CD4-positive, alpha-beta T cell (primary cell): ENCODE results near the gene CNGA3. TPM values are rescaled to one million over a fixed set of nuclear protein-coding genes. Genes with fewer than 3 reads are reported as not detected.

Experiments used
- ATAC-seq: fragments of 200-7000 bp; cut with Tn5 transposase; one replicate; pipeline ENCODE4 v1.10.0; 2022; ENCODE audit warnings: mild to moderate bottlenecking; ENCODE audit not compliant: poor library complexity
- CTCF ChIA-PET: fragments of 350-600 bp; sonication (Branson Sonifier 250); formaldehyde crosslinking; loops from one replicate; lab custom pipeline; 2021; ENCODE audit warnings: antibody characterized with exemption, inconsistent platforms; lab: Charles Lee
- POLR2A ChIA-PET: fragments of 350-600 bp; sonication (Branson Sonifier 250); formaldehyde crosslinking; loops from one replicate; lab custom pipeline; 2021; ENCODE audit warnings: antibody characterized with exemption, inconsistent platforms; lab: Charles Lee
- DNase-seq, 14 experiments: peaks; one replicate each; pipeline ENCODE4 v3.0.0-alpha.2; 2013 to 2020; ENCODE audit warnings: mixed read lengths in 2 of 14
- H3K27ac ChIP-seq, 2 donors: one replicate each; pipeline versions ENCODE4 v1.5.1 to v1.7.0; 2013; ENCODE audit warnings: low read length in 2 of 2, low read depth in 1 of 2, mild to moderate bottlenecking in 1 of 2
- H3K27me3 ChIP-seq, 2 experiments: 1 replicate in 1 of 2; 2 replicates in 1 of 2; pipeline versions ENCODE4 v1.6.1 to v1.7.0; 2013; ENCODE audit warnings: low read length in 2 of 2, control low read depth in 1 of 2, mild to moderate bottlenecking in 1 of 2, moderate library complexity in 1 of 2; ENCODE audit not compliant: insufficient read depth in 2 of 2, control insufficient read depth in 1 of 2
- H3K36me3 ChIP-seq: one replicate; pipeline ENCODE4 v1.6.1; 2013; ENCODE audit warnings: low read length, control low read depth; ENCODE audit not compliant: insufficient read depth
- H3K4me1 ChIP-seq: one replicate; pipeline ENCODE4 v1.6.1; 2013; ENCODE audit warnings: low read length, control low read depth; ENCODE audit not compliant: insufficient read depth
- H3K4me3 ChIP-seq: one replicate; pipeline ENCODE4 v1.5.1; 2013; ENCODE audit warnings: mild to moderate bottlenecking, low read length, moderate library complexity
- H3K9me3 ChIP-seq, 2 experiments: 1 replicate in 1 of 2; 2 replicates in 1 of 2; pipeline versions ENCODE4 v1.6.1 to v1.7.0; 2013; ENCODE audit warnings: low read length in 2 of 2, mild to moderate bottlenecking in 2 of 2, control low read depth in 1 of 2, moderate library complexity in 1 of 2; ENCODE audit not compliant: control insufficient read depth in 1 of 2, insufficient read depth in 1 of 2
- H3K27ac Mint-ChIP-seq: one replicate; pipeline ENCODE4 v1.8.0; 2020; ENCODE audit warnings: mixed read lengths
- H3K27me3 Mint-ChIP-seq: one replicate; pipeline ENCODE4 v1.8.0; 2021; ENCODE audit warnings: mixed read lengths
- H3K36me3 Mint-ChIP-seq: one replicate; pipeline ENCODE4 v1.8.0; 2021; ENCODE audit warnings: low read depth, mixed read lengths
- H3K4me1 Mint-ChIP-seq: one replicate; pipeline ENCODE4 v1.8.0; 2021; ENCODE audit warnings: low read depth, mixed read lengths
- H3K4me3 Mint-ChIP-seq: one replicate; pipeline ENCODE4 v1.8.0; 2020; ENCODE audit warnings: mild to moderate bottlenecking, mixed read lengths
- H3K9me3 Mint-ChIP-seq: one replicate; pipeline ENCODE4 v1.8.0; 2020; ENCODE audit warnings: mixed read lengths
- CTCF ChIP-seq: fragments of 200-600 bp; IDR thresholded peaks from one replicate; pipeline ENCODE4 v1.8.0; 2022; ENCODE audit warnings: antibody characterized with exemption, mild to moderate bottlenecking
- intact Hi-C, 2 experiments: fragments of 100-400 bp; cut with DNase I in 1 of 2; cut with micrococcal nuclease in 1 of 2; formaldehyde crosslinking; loops; one replicate each; pipeline versions ENCODE4 v1.15.1 to v1.9.0; 2023 to 2025; cut with DNase I, micrococcal nuclease
- total RNA-seq, 174 experiments: library from RNA in 2 of 174; stranded (reverse) in 2 of 174; gene quantifications; one replicate each; pipeline ENCODE4 v1.2.3 and lab custom pipeline; 2021 to 2026

The CNGA3 gene
- total RNA-seq, 2 experiments from 2014 or later = not detected

GRCh38 chr2:98444436-98445176, 98.3 kb downstream of the CNGA3 start, which contains the start of gene INPP4A:
Gene INPP4A, plus strand, starts transcription at chr2:98444858. Its CDS starts 75,191 bp downstream, at chr2:98520049.
- Histone ChIP-seq H3K4me1 (peaks cover 25% of the 10 kb centered on the region), H3K36me3 (no peaks in the 10 kb centered on the region), H3K27me3 (no peaks in the 10 kb centered on the region), H3K27ac (peak within 1 kb of the TSS; percentile 53 to 72), H3K9me3 (peaks cover 0 to 5% of the 10 kb centered on the region in 2 experiments), H3K4me3 (peak within 1 kb of the TSS; percentile 94)
- no peaks in the 10 kb centered on the region for H3K27me3 Mint-ChIP-seq
- ATAC-seq = peak; percentile 64
- peak within 1 kb of the TSS; percentile 90 for H3K27ac Mint-ChIP-seq
- H3K36me3 Mint-ChIP-seq = peaks cover 26% of the 10 kb centered on the region
- no peak for TF ChIP-seq CTCF
- peak within 1 kb of the TSS; percentile 96 for H3K4me3 Mint-ChIP-seq
- peaks cover 52% of the 10 kb centered on the region for H3K4me1 Mint-ChIP-seq
- ChIA-PET CTCF (interaction anchor here (0.6 to 1.0 kb wide), 2 partner anchors 32 to 1807 kb away, joined by 3 read pairs; no protein-coding TSS in a partner anchor), POLR2A (interaction anchor here (0.6 to 13.0 kb wide), 2 partner anchors 20 to 108 kb away, joined by 6 to 213 read pairs; no protein-coding TSS in a partner anchor)
- intact Hi-C loops = loop anchor here (1.0 to 5.0 kb wide), 6 partner anchors 32 to 1043 kb away; no protein-coding TSS in a partner anchor
- H3K9me3 Mint-ChIP-seq = no peaks in the 10 kb centered on the region
- DNase-seq = peak; percentile 67 to 93 (median 77)

GRCh38 chr2:98445177-98445682, 99.0 kb downstream of the CNGA3 start:
- peak overlapping the region; percentile 96 for H3K4me3 Mint-ChIP-seq
- intact Hi-C loops = loop anchor here (2.0 to 5.0 kb wide), 5 partner anchors 33 to 1042 kb away; no protein-coding TSS in a partner anchor
- ChIA-PET CTCF (interaction anchor here (1.0 kb wide), 1 partner anchor 33 kb away, joined by 3 read pairs; no protein-coding TSS in a partner anchor), POLR2A (interaction anchor here (2.1 to 13.0 kb wide), 2 partner anchors 20 to 43 kb away, joined by 15 to 213 read pairs; no protein-coding TSS in a partner anchor)
- H3K27ac Mint-ChIP-seq = peak overlapping the region; percentile 90
- ATAC-seq (peak; percentile 16), DNase-seq (peak in 1 of 14 experiments; percentile 30)
- H3K4me1 Mint-ChIP-seq = peaks cover 58% of the 10 kb centered on the region
- no peaks in the 10 kb centered on the region for H3K9me3 Mint-ChIP-seq
- Histone ChIP-seq H3K27me3 (no peaks in the 10 kb centered on the region), H3K4me3 (peak overlapping the region; percentile 94), H3K4me1 (peaks cover 29% of the 10 kb centered on the region), H3K9me3 (no peaks in the 10 kb centered on the region), H3K36me3 (no peaks in the 10 kb centered on the region), H3K27ac (peak overlapping the region; percentile 53 to 72)
- no peak for TF ChIP-seq CTCF
- no peaks in the 10 kb centered on the region for H3K27me3 Mint-ChIP-seq
- peaks cover 26% of the 10 kb centered on the region for H3K36me3 Mint-ChIP-seq
